Endothelial cell (in vitro differentiated cells): ENCODE results near the gene UBE2L6. TPM values are rescaled to one million over a fixed set of nuclear protein-coding genes. Genes with fewer than 3 reads are reported as not detected.

Source experiments
- DNase-seq: peaks from one replicate; pipeline ENCODE4 v3.0.0; 2021; ENCODE audit warnings: low spot score
- H3K27ac Mint-ChIP-seq: one replicate; pipeline ENCODE4 v1.8.0; 2021; ENCODE audit warnings: mixed read lengths, inconsistent platforms; ENCODE audit not compliant: unreplicated experiment
- H3K27me3 Mint-ChIP-seq: one replicate; pipeline ENCODE4 v1.8.0; 2021; ENCODE audit warnings: mild to moderate bottlenecking, moderate library complexity, mixed read lengths, inconsistent platforms; ENCODE audit not compliant: unreplicated experiment
- H3K36me3 Mint-ChIP-seq: one replicate; pipeline ENCODE4 v1.8.0; 2021; ENCODE audit warnings: mild to moderate bottlenecking, low read depth, mixed read lengths, inconsistent platforms; ENCODE audit not compliant: unreplicated experiment
- H3K4me1 Mint-ChIP-seq: one replicate; pipeline ENCODE4 v1.8.0; 2021; ENCODE audit warnings: mild to moderate bottlenecking, mixed read lengths, inconsistent platforms; ENCODE audit not compliant: unreplicated experiment
- H3K4me3 Mint-ChIP-seq: one replicate; pipeline ENCODE4 v1.8.0; 2021; ENCODE audit warnings: mild to moderate bottlenecking, mixed read lengths, inconsistent platforms; ENCODE audit not compliant: unreplicated experiment
- H3K9me3 Mint-ChIP-seq: one replicate; pipeline ENCODE4 v1.8.0; 2021; ENCODE audit warnings: mixed read lengths, inconsistent platforms; ENCODE audit not compliant: unreplicated experiment
- total RNA-seq: library from RNA; stranded (reverse); fragmentation: NEBNext Ultra II Directional; extraction: Animal tissue kit (Norgen Biotek cat#: 25700); gene quantifications from one replicate; pipeline ENCODE4 v1.2.1, GENCODE V29; 2021; ENCODE audit not compliant: unreplicated experiment
- TF ChIP-seq, protein P1 (sequence below): fragments of 200-600 bp; sonication (generic); IDR thresholded peaks from one replicate; pipeline ENCODE4 v1.5.0; 2021; ENCODE audit warnings: antibody characterized with exemption; ENCODE audit not compliant: unreplicated experiment

UBE2L6 gene
- total RNA-seq, 1 donor from 2014 or later: 56.2 TPM

DNA sequence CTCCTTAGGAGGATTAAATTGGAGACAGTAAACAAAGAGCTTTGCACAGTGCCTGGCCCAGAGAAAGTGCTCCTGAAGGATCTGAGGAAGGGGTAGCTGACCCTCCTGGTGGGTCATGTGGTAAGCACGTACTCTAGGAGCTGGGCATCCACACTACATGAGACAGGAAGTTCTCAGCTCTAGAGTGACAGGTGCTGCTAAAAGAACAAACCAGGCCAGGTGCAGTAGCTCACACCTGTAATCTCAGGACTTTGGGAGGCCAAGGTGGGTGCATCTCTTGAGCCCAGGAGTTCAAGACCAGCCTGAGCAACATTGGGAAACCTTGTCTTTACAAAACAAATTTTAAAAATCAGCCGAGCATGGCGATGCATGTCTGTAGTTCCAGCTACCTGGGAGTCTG is 65.1 kb downstream of the UBE2L6 start:
- H3K9me3 Mint-ChIP-seq: no peaks in the 10 kb centered on the region
- no peak for DNase-seq
- no peak overlapping the region for H3K27ac Mint-ChIP-seq
- H3K27me3 Mint-ChIP-seq: peaks cover 8% of the 10 kb centered on the region
- H3K36me3 Mint-ChIP-seq: peaks cover 11% of the 10 kb centered on the region
- TF ChIP-seq, protein P1, sequence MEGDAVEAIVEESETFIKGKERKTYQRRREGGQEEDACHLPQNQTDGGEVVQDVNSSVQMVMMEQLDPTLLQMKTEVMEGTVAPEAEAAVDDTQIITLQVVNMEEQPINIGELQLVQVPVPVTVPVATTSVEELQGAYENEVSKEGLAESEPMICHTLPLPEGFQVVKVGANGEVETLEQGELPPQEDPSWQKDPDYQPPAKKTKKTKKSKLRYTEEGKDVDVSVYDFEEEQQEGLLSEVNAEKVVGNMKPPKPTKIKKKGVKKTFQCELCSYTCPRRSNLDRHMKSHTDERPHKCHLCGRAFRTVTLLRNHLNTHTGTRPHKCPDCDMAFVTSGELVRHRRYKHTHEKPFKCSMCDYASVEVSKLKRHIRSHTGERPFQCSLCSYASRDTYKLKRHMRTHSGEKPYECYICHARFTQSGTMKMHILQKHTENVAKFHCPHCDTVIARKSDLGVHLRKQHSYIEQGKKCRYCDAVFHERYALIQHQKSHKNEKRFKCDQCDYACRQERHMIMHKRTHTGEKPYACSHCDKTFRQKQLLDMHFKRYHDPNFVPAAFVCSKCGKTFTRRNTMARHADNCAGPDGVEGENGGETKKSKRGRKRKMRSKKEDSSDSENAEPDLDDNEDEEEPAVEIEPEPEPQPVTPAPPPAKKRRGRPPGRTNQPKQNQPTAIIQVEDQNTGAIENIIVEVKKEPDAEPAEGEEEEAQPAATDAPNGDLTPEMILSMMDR: no peak
- H3K4me1 Mint-ChIP-seq: peaks cover 9% of the 10 kb centered on the region
- H3K4me3 Mint-ChIP-seq: no peak overlapping the region

DNA sequence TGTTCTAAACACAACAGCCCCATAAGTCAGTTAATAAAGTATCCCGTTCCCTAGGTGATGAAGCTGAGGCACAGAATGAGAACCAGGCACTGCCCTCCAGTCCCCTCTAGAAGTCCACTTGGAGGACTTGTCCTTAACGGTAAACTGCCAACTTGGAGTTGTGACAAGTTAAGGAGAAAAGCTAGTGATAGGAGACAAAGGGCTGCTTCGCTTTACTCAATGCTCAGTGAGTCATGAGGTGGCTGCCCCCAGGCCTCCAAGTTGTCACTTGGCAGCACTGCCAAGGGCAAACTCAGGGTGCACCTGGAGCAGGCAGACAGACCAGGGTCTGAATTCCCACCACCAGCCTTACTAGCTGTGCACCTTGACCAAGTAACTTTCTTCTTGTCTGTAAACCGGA is 65.5 kb downstream of the UBE2L6 start:
- H3K36me3 Mint-ChIP-seq: peaks cover 11% of the 10 kb centered on the region

More for the DNA sequence above, 65.5 kb downstream of the UBE2L6 start:
- Mint-ChIP-seq H3K27ac (no peak overlapping the region), H3K4me3 (no peak overlapping the region), H3K27me3 (peaks cover 8% of the 10 kb centered on the region), H3K9me3 (no peaks in the 10 kb centered on the region), H3K4me1 (peaks cover 9% of the 10 kb centered on the region)
- no peak for DNase-seq
- TF ChIP-seq, protein P1: no peak

Other genes starting within 250 kb of the UBE2L6 start
- 122 TPM for gene TNKS1BP1, start 242.7 kb downstream of the UBE2L6 start, total RNA-seq
- 134 TPM for gene SSRP1, start 231.8 kb downstream of the UBE2L6 start, total RNA-seq
- gene P2RX3, start 229.3 kb downstream of the UBE2L6 start, total RNA-seq: 0.23 TPM
- not detected for gene PRG3, start 186.5 kb downstream of the UBE2L6 start, total RNA-seq
- gene PRG2, start 177.0 kb downstream of the UBE2L6 start, total RNA-seq: not detected
- gene SLC43A3, start 140.6 kb downstream of the UBE2L6 start, total RNA-seq: 17.5 TPM
- gene RTN4RL2, start 107.1 kb downstream of the UBE2L6 start, total RNA-seq: 0.62 TPM
- 10.4 TPM for gene SLC43A1, start 52.0 kb downstream of the UBE2L6 start, total RNA-seq
- 60.2 TPM for gene TIMM10, start 36.9 kb downstream of the UBE2L6 start, total RNA-seq
- 45.2 TPM for gene SMTNL1, start 30.1 kb downstream of the UBE2L6 start, total RNA-seq
- gene SERPING1, start 30.0 kb upstream of the UBE2L6 start, total RNA-seq: 347 TPM
- not detected for gene YPEL4, start 82.2 kb upstream of the UBE2L6 start, total RNA-seq
- 31.1 TPM for gene CLP1, start 90.1 kb upstream of the UBE2L6 start, total RNA-seq
- 78.3 TPM for gene ZDHHC5, start 100.4 kb upstream of the UBE2L6 start, total RNA-seq
- gene MED19, start 144.5 kb upstream of the UBE2L6 start, total RNA-seq: 20.5 TPM
- 51.0 TPM for gene TMX2, start 144.9 kb upstream of the UBE2L6 start, total RNA-seq
- 210 TPM for gene SELENOH, start 173.8 kb upstream of the UBE2L6 start, total RNA-seq
- not detected for gene BTBD18, start 184.1 kb upstream of the UBE2L6 start, total RNA-seq
- gene CTNND1, start 194.1 kb upstream of the UBE2L6 start, total RNA-seq: 350 TPM